Activated gamma-delta T cell treated with Interleukin-2 at 50 U/mL for 16 hours (primary cell): Measurements from ENCODE around the gene MGAT4D.
A peak's percentile ranks its signal among the peaks of the same experiment; 100 is the strongest.
"Not testable (repeated sequence)": the region's sequence is repeated elsewhere in the genome, so short reads cannot be mapped to it uniquely, and the experiment has no call there.

Experiments
- DNase-seq: peaks from one replicate; pipeline ENCODE4 v3.0.0-alpha.2; 2020

MGAT4D gene

GRCh38 chr4:140497747-140498636, at the start of gene MGAT4D:
TSS of gene MGAT4D (minus strand) at chr4:140498293. CDS start at chr4:140498222, 71 bp downstream.
- DNase-seq: no peak

- no peak for DNase-seq
These were observed 35.9 kb upstream of the MGAT4D start for GRCh38 chr4:140533951-140534480.

DNA sequence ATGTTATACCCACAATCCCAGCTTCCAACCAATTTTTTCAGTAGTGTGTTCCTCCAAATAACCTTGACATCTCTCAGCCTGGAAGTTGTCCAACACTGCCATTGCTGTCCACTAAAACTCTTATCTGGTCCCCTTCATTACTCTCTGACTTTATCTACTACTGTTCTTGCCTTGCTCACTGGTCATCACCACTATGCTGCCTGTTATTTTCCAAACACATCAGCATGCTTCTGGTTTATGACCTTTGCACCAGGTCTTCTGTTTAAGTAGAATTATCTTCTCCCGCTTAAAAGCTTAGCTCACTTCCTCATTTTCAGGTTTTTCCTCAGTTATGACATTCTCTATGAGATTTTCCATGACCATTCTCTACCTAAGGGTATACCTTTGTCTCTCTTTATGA, 31.3 kb upstream of the MGAT4D start:
- DNase-seq: no peak

GRCh38 chr4:140523857-140524742, 26.0 kb upstream of the MGAT4D start, which contains the start of gene ELMOD2:
TSS of gene ELMOD2 (plus strand) at chr4:140524168. CDS start at chr4:140525429, 1,261 bp downstream.
- DNase-seq: peak; percentile 97

- no peak for DNase-seq
These were observed 25.3 kb upstream of the MGAT4D start for GRCh38 chr4:140523370-140523856.

DNA sequence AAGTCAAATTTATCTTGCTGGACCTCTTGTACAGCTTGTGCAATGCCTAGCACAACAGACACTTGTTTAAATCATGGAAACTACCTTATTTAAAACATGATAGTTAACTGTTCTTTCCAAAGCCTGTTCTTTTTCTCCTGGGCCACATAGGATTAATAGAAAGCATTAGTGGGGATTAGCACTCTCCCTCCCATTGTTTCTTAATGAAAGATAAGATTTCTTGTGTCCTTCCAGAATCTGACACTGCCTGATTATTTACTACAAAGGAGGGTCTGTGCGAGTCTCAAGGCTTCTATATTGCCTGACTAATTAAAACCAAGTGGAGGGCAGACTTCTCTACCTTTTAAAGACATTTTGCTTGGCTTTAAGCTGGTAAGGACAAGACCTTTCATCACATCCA, 17.3 kb upstream of the MGAT4D start:
- no peak for DNase-seq

- not testable (repeated sequence) for DNase-seq
These were observed 15.7 kb upstream of the MGAT4D start for GRCh38 chr4:140513765-140514164.

DNA sequence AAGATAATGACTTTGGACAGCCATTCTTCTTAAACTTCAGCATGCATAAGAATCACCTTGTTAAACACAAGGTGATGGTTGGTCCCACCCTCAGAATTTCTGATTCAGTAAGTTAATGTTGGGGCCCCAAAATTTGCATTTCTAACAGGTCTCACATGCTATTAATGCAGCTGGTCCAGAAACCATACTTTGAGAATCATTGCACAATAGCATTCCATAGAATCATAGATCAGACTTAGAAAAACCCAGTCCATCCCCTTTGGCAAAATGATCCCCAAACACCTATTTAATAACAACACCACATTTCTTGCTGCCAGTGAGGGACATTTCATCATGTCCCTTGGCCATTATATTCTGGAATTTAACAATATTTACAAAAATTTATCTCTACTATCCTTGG, 6.2 kb upstream of the MGAT4D start:
- DNase-seq: no peak

- no peak for DNase-seq
These were observed 1.3 kb upstream of the MGAT4D start for GRCh38 chr4:140499391-140499790.

DNA sequence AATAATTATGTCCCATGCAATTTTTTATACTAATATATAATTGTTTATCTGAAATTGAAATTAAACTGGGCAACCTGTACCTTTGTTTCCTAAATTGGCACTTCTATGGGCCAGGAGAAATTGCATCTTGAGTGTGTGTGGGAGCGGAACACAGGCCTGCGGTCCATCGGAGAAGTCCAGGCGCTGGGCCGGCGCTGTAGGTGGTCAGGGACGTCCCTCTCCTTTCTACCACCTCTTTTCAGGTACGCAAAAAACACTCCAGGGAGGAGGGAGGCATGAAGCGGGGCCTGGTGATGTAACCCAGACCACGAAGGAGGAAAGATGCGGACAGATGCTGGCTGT, 717 bp downstream of the MGAT4D start:
- no peak for DNase-seq

DNA sequence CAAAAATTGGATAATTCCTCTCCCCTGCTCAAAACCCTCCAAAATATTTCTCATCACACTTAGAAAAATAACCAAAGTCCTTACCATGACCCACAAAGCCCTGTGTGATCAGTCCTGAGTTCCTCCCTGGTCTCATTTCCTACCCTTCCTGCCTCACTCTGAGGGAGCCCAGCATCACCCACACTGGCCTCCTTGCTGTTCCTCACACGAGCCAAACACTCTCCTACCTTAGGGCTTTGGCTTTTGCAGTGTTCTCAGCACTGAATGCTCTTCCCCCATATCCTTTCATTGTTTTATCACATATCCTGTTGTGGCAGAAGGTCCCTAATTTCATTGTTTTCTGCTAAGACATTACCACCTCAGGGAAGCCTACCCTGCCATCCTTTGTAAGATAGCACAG, 12.2 kb downstream of the MGAT4D start:
- no peak for DNase-seq

GRCh38 chr4:140483445-140483844, 14.6 kb downstream of the MGAT4D start:
- no peak for DNase-seq

GRCh38 chr4:140472156-140472555, 25.9 kb downstream of the MGAT4D start:
- no peak for DNase-seq

GRCh38 chr4:140469791-140470733, 28.0 kb downstream of the MGAT4D start:
- no peak for DNase-seq

DNA sequence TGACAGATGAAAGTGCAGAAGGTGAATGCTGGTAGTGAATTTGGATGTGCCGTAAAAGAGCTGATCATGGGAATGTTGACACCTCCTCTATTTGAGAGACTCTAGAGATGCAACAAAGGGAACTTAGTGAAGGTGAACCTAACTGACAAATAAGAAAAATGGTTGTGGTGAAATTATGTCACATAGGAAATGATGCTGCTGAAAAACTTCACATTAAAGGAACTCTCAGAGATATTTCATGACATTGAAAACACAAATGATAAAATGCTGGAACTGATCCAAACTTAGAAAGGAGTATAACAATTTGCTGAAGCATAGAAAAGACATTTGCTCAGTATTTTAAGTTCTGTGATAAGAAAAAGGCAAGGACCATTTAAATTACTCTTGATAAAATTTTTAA, 31.9 kb downstream of the MGAT4D start:
- DNase-seq: no peak

GRCh38 chr4:140463614-140464013, 34.5 kb downstream of the MGAT4D start:
- DNase-seq: no peak

- no peak for DNase-seq
These were observed 34.9 kb downstream of the MGAT4D start for GRCh38 chr4:140463182-140463581.

DNA sequence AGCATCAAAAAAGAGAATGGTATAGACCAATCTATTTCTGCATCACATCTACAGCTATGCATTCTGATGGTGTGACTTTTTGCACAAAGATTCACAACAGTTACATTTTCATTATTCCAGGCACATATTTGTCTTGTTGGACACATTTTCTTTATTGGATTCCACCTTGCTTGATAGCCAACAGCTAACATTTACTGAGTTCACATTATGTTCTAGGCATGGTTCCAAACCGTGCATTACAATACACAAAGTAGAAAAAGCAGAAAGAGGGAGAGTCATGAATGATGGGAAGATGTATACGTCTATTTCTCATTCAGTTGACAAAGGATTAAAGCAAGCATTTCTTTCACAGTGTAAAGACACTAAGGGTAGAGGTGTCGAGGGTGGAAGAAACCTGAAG, 47.7 kb downstream of the MGAT4D start:
- no peak for DNase-seq

- DNase-seq: no peak
These were observed 49.3 kb downstream of the MGAT4D start for GRCh38 chr4:140448830-140449229.

GRCh38 chr4:140448162-140448561, 49.9 kb downstream of the MGAT4D start:
- no peak for DNase-seq

DNA sequence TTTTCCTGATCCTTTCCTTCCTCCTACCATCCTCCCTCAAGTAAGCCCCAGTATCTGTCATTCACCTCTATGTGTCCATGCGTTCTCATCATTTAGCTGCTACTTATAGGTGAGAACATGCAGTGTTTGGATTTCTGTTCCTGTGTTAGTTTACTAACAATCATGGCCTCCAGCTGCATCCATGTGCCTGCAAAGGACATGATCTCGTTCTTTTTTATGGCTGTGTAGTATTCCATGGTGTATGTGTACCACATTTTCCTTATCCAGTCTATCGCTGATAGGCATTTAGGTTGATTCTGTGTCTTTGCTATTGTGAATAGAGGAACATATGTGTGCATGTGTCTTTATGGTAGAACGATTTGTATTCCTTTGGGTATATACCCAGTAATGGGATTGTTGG, 53.7 kb downstream of the MGAT4D start:
- not testable (repeated sequence) for DNase-seq

DNA sequence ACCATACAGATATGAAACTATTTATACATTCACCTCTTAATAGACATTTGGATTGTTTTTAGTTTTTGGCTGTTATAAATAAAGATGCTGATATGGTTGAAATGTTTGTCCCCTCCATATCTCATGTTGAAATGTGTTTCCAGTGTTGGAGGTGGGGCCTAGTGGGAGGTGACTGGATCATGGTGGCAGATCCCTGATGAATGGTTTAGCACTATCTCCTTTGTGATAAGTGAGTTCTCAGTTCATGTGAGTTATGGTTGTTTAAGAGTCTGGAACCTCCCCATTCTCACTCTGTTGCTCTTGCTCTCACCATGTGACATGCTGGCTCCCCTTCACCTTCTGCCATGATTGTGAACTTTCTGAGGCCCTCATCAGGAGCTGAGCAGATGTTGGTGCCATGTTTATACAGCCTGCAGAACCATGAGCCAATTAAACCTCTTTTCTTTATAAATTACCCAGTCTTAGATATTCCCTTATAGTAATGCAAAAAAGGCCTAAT, 58.4 kb downstream of the MGAT4D start:
- DNase-seq: no peak
